GM23338 (cell line): ENCODE measurements around the gene TECTB. TPM values are rescaled to one million over a fixed set of nuclear protein-coding genes. Genes with fewer than 3 reads are reported as not detected.

ENCODE experiments used
- ATAC-seq: fragments of 200-7000 bp; cut with Tn5 transposase; 3 replicates; pipeline ENCODE4 v1.9.1; 2020
- DNase-seq: peaks from one replicate; pipeline ENCODE4 v3.0.0-alpha.2; 2015; ENCODE audit warnings: low spot score
- H2AFZ ChIP-seq: fragments of 200-600 bp; sonication (generic); 2 replicates; pipeline ENCODE4 v1.8.0; 2016; ENCODE audit warnings: antibody characterized with exemption, mild to moderate bottlenecking, moderate library complexity
- H3F3A ChIP-seq: fragments of 200-600 bp; sonication (generic); replicated peaks from 2 replicates; pipeline ENCODE4 v1.8.0; 2017; ENCODE audit warnings: antibody characterized with exemption, mixed run types, low read depth
- H3K27ac ChIP-seq: fragments of 200-600 bp; sonication (generic); 2 replicates; pipeline ENCODE4 v1.6.1; 2016; ENCODE audit warnings: low read depth
- H3K27me3 ChIP-seq: fragments of 200-600 bp; sonication (generic); 2 replicates; pipeline ENCODE4 v1.8.0; 2016; ENCODE audit warnings: mild to moderate bottlenecking, mixed run types, moderate library complexity; ENCODE audit not compliant: insufficient read depth
- H3K36me3 ChIP-seq: fragments of 200-600 bp; sonication (generic); 2 replicates; pipeline ENCODE4 v1.8.0; 2016; ENCODE audit warnings: mild to moderate bottlenecking; ENCODE audit not compliant: insufficient read depth
- H3K4me1 ChIP-seq: fragments of 200-600 bp; sonication (generic); 2 replicates; pipeline ENCODE4 v1.8.0; 2016; ENCODE audit warnings: mild to moderate bottlenecking, moderate library complexity; ENCODE audit not compliant: insufficient read depth
- H3K4me2 ChIP-seq: fragments of 200-600 bp; sonication (generic); 2 replicates; pipeline ENCODE4 v1.7.1; 2017; ENCODE audit warnings: mixed run types
- H3K4me3 ChIP-seq: fragments of 200-600 bp; sonication (generic); 2 replicates; pipeline ENCODE4 v1.6.1; 2016; ENCODE audit warnings: mixed run types
- H3K79me2 ChIP-seq: fragments of 200-600 bp; sonication (generic); replicated peaks from 2 replicates; pipeline ENCODE4 v1.8.0; 2017; ENCODE audit warnings: mild to moderate bottlenecking; ENCODE audit not compliant: insufficient read depth
- H3K9me2 ChIP-seq: fragments of 200-600 bp; sonication (generic); 2 replicates; pipeline ENCODE4 v1.8.0; 2017; ENCODE audit not compliant: insufficient read depth
- H4K20me1 ChIP-seq: fragments of 200-600 bp; sonication (generic); replicated peaks from 2 replicates; pipeline ENCODE4 v1.8.0; 2017; ENCODE audit warnings: mild to moderate bottlenecking; ENCODE audit not compliant: insufficient read depth
- H3K27ac Mint-ChIP-seq: 2 replicates; pipeline ENCODE4 v1.8.0; 2020; ENCODE audit warnings: inconsistent platforms, mild to moderate bottlenecking, moderate library complexity, mixed read lengths
- H3K27me3 Mint-ChIP-seq: 3 replicates; pipeline ENCODE4 v1.8.0; 2022; ENCODE audit warnings: low read depth, mild to moderate bottlenecking, moderate library complexity, mixed read lengths, inconsistent platforms; ENCODE audit not compliant: insufficient read depth, poor library complexity
- H3K36me3 Mint-ChIP-seq: 3 replicates; pipeline ENCODE4 v1.8.0; 2021; ENCODE audit warnings: low read depth, mild to moderate bottlenecking, inconsistent platforms, moderate library complexity, mixed read lengths
- H3K4me1 Mint-ChIP-seq: 3 replicates; pipeline ENCODE4 v1.8.0; 2020; ENCODE audit warnings: mild to moderate bottlenecking, inconsistent platforms, mixed read lengths
- H3K4me3 Mint-ChIP-seq: 3 replicates; pipeline ENCODE4 v1.8.0; 2021; ENCODE audit warnings: moderate library complexity, mild to moderate bottlenecking, inconsistent platforms, mixed read lengths
- H3K9me3 Mint-ChIP-seq: 3 replicates; pipeline ENCODE4 v1.8.0; 2020; ENCODE audit warnings: moderate library complexity, mild to moderate bottlenecking, inconsistent platforms, mixed read lengths
- CREB1 ChIP-seq: fragments of 250-450 bp; sonication (Bioruptor Pico); IDR thresholded peaks from 2 replicates; pipeline ENCODE4 v1.5.0; 2020; ENCODE audit warnings: low read depth, mild to moderate bottlenecking, moderate library complexity
- CTCF ChIP-seq, 2 experiments: fragments of 200-600 bp in 1 of 2; sonication (generic) in 1 of 2; conservative IDR thresholded peaks; 2 replicates each; pipeline versions ENCODE4 v1.5.1 to v1.6.1; 2016 to 2017; ENCODE audit warnings: antibody characterized with exemption in 2 of 2, low read depth in 2 of 2, mild to moderate bottlenecking in 2 of 2, moderate library complexity in 1 of 2
- ETS1 ChIP-seq: IDR thresholded peaks from 2 replicates; pipeline ENCODE4 v1.6.1; 2016; ENCODE audit warnings: antibody characterized with exemption
- EZH2 ChIP-seq: fragments of 200-600 bp; sonication (generic); IDR thresholded peaks from one replicate; pipeline ENCODE4 v1.8.0; 2017; ENCODE audit warnings: antibody characterized with exemption, mild to moderate bottlenecking, low read depth; ENCODE audit not compliant: unreplicated experiment
- EZH2phosphoT487 ChIP-seq: fragments of 200-600 bp; sonication (generic); IDR thresholded peaks from one replicate; pipeline ENCODE4 v1.8.1; 2018; ENCODE audit warnings: antibody characterized with exemption; ENCODE audit not compliant: unreplicated experiment
- JUNB ChIP-seq: IDR thresholded peaks from one replicate; pipeline ENCODE4 v1.6.1; 2016; ENCODE audit warnings: antibody characterized with exemption; ENCODE audit not compliant: unreplicated experiment
- NANOG ChIP-seq: IDR thresholded peaks from 2 replicates; pipeline ENCODE4 v1.6.1; 2016; ENCODE audit warnings: antibody characterized with exemption, borderline replicate concordance
- POLR2AphosphoS5 ChIP-seq: IDR thresholded peaks from 2 replicates; pipeline ENCODE4 v1.6.1; 2016; ENCODE audit warnings: antibody characterized with exemption, low read depth
- REST ChIP-seq: IDR thresholded peaks from one replicate; pipeline ENCODE4 v1.6.1; 2018; ENCODE audit warnings: antibody characterized with exemption; ENCODE audit not compliant: unreplicated experiment
- STAT1 ChIP-seq: IDR thresholded peaks from one replicate; pipeline ENCODE4 v1.6.1; 2016; ENCODE audit warnings: antibody characterized with exemption; ENCODE audit not compliant: unreplicated experiment
- ZNF114 ChIP-seq: fragments of 250-450 bp; sonication (Bioruptor Pico); IDR thresholded peaks from 2 replicates; pipeline ENCODE4 v1.5.0; 2020; ENCODE audit warnings: mild to moderate bottlenecking, moderate library complexity
- ZNF331 ChIP-seq: fragments of 250-450 bp; sonication (Bioruptor Pico); IDR thresholded peaks from 2 replicates; pipeline ENCODE4 v1.5.0; 2020; ENCODE audit warnings: low read depth, mild to moderate bottlenecking, moderate library complexity
- ZNF462 ChIP-seq: fragments of 250-450 bp; sonication (Bioruptor Pico); IDR thresholded peaks from 2 replicates; pipeline ENCODE4 v1.5.0; 2020; ENCODE audit warnings: mild to moderate bottlenecking, moderate library complexity
- polyA plus RNA-seq: library from polyadenylated mRNA; unstranded; fragments of >200 nt; fragmentation: Nextera tagmentation; extraction: Ambion mirVana; gene quantifications from 2 replicates; pipeline ENCODE4 v1.2.1, GENCODE V29; 2016
- total RNA-seq: library from RNA; depleted of rRNA; stranded (reverse); fragments of >200 nt; shearing (Covaris generic); gene quantifications from 2 replicates; pipeline ENCODE4 v1.2.3, GENCODE V29; 2014

The TECTB gene
- total and polyA plus RNA-seq, 2 experiments from 2014 or later: not detected

- H2AFZ ChIP-seq: no peak overlapping the region
- H4K20me1 ChIP-seq: no peaks in the 10 kb centered on the region
- H3K27ac ChIP-seq: no peak overlapping the region
- no peak for DNase-seq
- no peaks in the 10 kb centered on the region for H3K36me3 Mint-ChIP-seq
- H3K36me3 ChIP-seq: no peaks in the 10 kb centered on the region
- TF ChIP-seq STAT1: no peak
- no peak for TF ChIP-seq EZH2
- no peak for TF ChIP-seq ZNF462 (CRISPR knock-in tag)
- TF ChIP-seq EZH2phosphoT487: no peak
- no peak for TF ChIP-seq POLR2AphosphoS5
- TF ChIP-seq NANOG: no peak
- no peak for TF ChIP-seq ZNF114 (CRISPR knock-in tag)
- TF ChIP-seq CTCF (conservative IDR thresholded peaks at IDR 0.05; ENCODE audit: low read depth in 2 of 2): no peak
- no peak for TF ChIP-seq ETS1
- TF ChIP-seq JUNB: no peak
- no peak for TF ChIP-seq ZNF331 (CRISPR knock-in tag)
- no peak for TF ChIP-seq CREB1 (CRISPR knock-in tag)
- TF ChIP-seq REST: no peak
- H3K79me2 ChIP-seq: no peaks in the 10 kb centered on the region
- ATAC-seq: no peak
- H3K4me1 Mint-ChIP-seq: peaks cover 5% of the 10 kb centered on the region; the same call in 2 of the 3 replicates
- H3K4me3 Mint-ChIP-seq: no peak overlapping the region
- H3K4me1 ChIP-seq: no peaks in the 10 kb centered on the region
- no peaks in the 10 kb centered on the region for H3K9me3 Mint-ChIP-seq
- H3K4me3 ChIP-seq: no peak overlapping the region
- peaks cover 2% of the 10 kb centered on the region for H3K27me3 Mint-ChIP-seq
- no peaks in the 10 kb centered on the region for H3F3A ChIP-seq
- no peaks in the 10 kb centered on the region for H3K27me3 ChIP-seq
- no peak overlapping the region for H3K27ac Mint-ChIP-seq
- H3K9me2 ChIP-seq: no peaks in the 10 kb centered on the region
- H3K4me2 ChIP-seq: no peak overlapping the region
Measured at GRCh38 chr10:112290054-112290373, 6.8 kb downstream of the TECTB start.
